HepG2 (cell line): Measurements from ENCODE around the gene PANK3. TPM values are rescaled to one million over a fixed set of nuclear protein-coding genes. Genes with fewer than 3 reads are reported as not detected.
A peak's percentile ranks its signal among the peaks of the same experiment; 100 is the strongest.

Source experiments
- NRL ChIP-seq: sonication (generic); formaldehyde crosslinking; IDR thresholded peaks from 2 replicates; pipeline ENCODE4 v1.5.0; 2020; ENCODE audit warnings: missing genetic modification reagents, mild to moderate bottlenecking, moderate library complexity, borderline replicate concordance
- RAD21 ChIP-seq: fragments of 450-650 bp; formaldehyde crosslinking; IDR thresholded peaks from 2 replicates; pipeline ENCODE4 v1.5.0; 2020; ENCODE audit warnings: mild to moderate bottlenecking
- ZBTB7A ChIP-seq: sonication (generic); formaldehyde crosslinking; IDR thresholded peaks from 2 replicates; pipeline ENCODE4 v1.8.0; 2022; ENCODE audit warnings: mild to moderate bottlenecking, missing genetic modification reagents
- ZFX ChIP-seq: sonication (generic); formaldehyde crosslinking; IDR thresholded peaks from 2 replicates; pipeline ENCODE4 v1.4.0; 2020; ENCODE audit warnings: mild to moderate bottlenecking, low read depth, missing genetic modification reagents, moderate library complexity
- ZNF235 ChIP-seq: sonication (generic); formaldehyde crosslinking; IDR thresholded peaks from 2 replicates; pipeline ENCODE4 v1.8.1; 2023; ENCODE audit warnings: mild to moderate bottlenecking, missing genetic modification reagents, borderline replicate concordance
- ZNF251 ChIP-seq: sonication (generic); formaldehyde crosslinking; IDR thresholded peaks from 2 replicates; pipeline ENCODE4 v1.9.0; 2021; ENCODE audit warnings: mild to moderate bottlenecking, missing genetic modification reagents
- ZNF33B ChIP-seq: sonication (generic); formaldehyde crosslinking; IDR thresholded peaks from 2 replicates; pipeline ENCODE4 v1.5.1; 2020; ENCODE audit warnings: mild to moderate bottlenecking, missing genetic modification reagents
- ZNF431 ChIP-seq: sonication (generic); formaldehyde crosslinking; IDR thresholded peaks from 2 replicates; pipeline ENCODE4 v1.9.0; 2022; ENCODE audit warnings: missing genetic modification reagents, low read depth, mild to moderate bottlenecking, borderline replicate concordance
- ZNF446 ChIP-seq: sonication (generic); formaldehyde crosslinking; IDR thresholded peaks from 2 replicates; pipeline ENCODE4 v1.5.0; 2020; ENCODE audit warnings: mild to moderate bottlenecking, missing genetic modification reagents
- ZNF772 ChIP-seq: sonication (generic); formaldehyde crosslinking; IDR thresholded peaks from 2 replicates; pipeline ENCODE4 v1.5.0; 2020; ENCODE audit warnings: mild to moderate bottlenecking, missing genetic modification reagents
- polyA plus RNA-seq, 8 experiments: library from polyadenylated mRNA; depleted of rRNA in 3 of 8; stranded (reverse) in 7 of 8; unstranded in 1 of 8; fragments of >200 nt; fragmentation: Illumina TruSeq in 4 of 8; extraction: Trizol in 4 of 8; gene quantifications; 2 replicates each; pipeline versions ENCODE4 v1.2.1 to v1.2.3, GENCODE V29; 2011 to 2016; ENCODE audit warnings: low read depth in 4 of 8, missing spikeins in 1 of 8, mixed read lengths in 1 of 8; ENCODE audit not compliant: insufficient read depth in 1 of 8
- total RNA-seq, 5 experiments: library from RNA; depleted of rRNA; stranded (reverse); fragments of >200 nt; fragmentation: Illumina TruSeq; extraction: Trizol; gene quantifications; 2 replicates each; pipeline ENCODE4 v1.2.3, GENCODE V29; 2016; ENCODE audit warnings: low read depth in 1 of 5
- TF ChIP-seq, protein P1 (sequence below): sonication (generic); formaldehyde crosslinking; IDR thresholded peaks from 2 replicates; pipeline ENCODE4 v1.4.0; 2020; ENCODE audit warnings: missing genetic modification reagents
- TF ChIP-seq, protein P2 (sequence below): sonication (generic); formaldehyde crosslinking; IDR thresholded peaks from 2 replicates; pipeline ENCODE4 v1.9.0; 2021; ENCODE audit warnings: missing genetic modification reagents, borderline replicate concordance
- TF ChIP-seq, protein P3 (sequence below): sonication (generic); formaldehyde crosslinking; IDR thresholded peaks from 2 replicates; pipeline ENCODE4 v1.5.0; 2020; ENCODE audit warnings: missing genetic modification reagents
- TF ChIP-seq, protein P4 (sequence below): sonication (generic); formaldehyde crosslinking; IDR thresholded peaks from 2 replicates; pipeline ENCODE4 v1.4.0; 2020; ENCODE audit warnings: mild to moderate bottlenecking, missing genetic modification reagents

PANK3 gene
- total and polyA plus RNA-seq, 2 of the 13 experiments (the other 11 are each of a cell fraction or from before 2014, with no cell fraction given): 26.9 to 69.5 TPM

DNA sequence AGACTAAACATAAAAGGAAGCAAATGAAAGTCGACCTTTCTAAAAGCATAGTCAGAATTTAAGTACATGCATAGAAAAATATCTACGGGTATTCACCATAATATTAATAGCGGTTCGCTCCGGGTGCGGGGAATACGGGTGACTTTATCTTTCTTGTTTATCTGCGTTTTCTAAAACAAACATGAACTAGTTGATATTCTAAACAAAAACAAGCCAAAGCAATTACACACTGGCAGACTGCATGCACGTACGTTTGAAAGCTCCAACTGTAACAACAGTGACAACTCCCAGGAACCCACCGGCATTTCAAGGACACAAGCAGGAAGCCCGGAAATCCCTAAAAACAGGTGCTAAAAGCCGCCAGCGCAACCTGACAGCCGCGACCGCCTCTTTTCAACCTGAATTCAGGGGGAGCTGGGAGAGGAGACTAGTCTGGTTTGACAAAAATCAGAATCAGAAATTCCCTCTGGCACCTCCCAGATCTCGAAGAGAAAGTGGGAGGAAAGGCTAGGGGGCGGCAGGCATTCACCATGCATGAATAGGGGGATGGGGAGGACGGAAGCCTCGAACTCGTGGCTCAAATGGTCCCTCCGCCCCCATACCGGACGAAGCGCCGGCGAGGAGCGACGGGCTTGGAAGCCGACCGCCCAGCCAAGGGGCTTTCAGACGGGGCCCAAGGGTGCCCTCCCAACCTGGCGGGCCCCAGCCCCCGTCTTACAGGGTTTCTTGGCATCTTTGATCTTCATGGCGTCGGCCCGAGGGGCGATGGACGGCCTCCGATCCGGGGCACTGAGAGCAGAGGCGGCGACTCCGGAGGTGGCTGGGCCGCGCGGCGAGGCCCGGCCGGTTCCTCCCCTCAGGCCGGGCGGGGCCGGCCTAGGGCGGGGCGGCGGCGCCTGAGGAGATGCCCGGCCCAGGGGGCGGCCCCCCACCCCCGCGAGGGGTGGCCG, at the start of gene PANK3 (continued):
- TF ChIP-seq ZFX (CRISPR knock-in tag): peak; percentile 79
- TF ChIP-seq ZNF446 (CRISPR knock-in tag): 0 out of 2 replicates have a peak, but pooled peaks have one; percentile 35
- TF ChIP-seq ZBTB7A (CRISPR knock-in tag): no peak
- TF ChIP-seq ZNF235: 0 out of 2 replicates have a peak, but pooled peaks have one; percentile 55
- TF ChIP-seq NRL (CRISPR knock-in tag): peak; percentile 67; the same call in 1 of the 2 replicates
- TF ChIP-seq, protein P1, sequence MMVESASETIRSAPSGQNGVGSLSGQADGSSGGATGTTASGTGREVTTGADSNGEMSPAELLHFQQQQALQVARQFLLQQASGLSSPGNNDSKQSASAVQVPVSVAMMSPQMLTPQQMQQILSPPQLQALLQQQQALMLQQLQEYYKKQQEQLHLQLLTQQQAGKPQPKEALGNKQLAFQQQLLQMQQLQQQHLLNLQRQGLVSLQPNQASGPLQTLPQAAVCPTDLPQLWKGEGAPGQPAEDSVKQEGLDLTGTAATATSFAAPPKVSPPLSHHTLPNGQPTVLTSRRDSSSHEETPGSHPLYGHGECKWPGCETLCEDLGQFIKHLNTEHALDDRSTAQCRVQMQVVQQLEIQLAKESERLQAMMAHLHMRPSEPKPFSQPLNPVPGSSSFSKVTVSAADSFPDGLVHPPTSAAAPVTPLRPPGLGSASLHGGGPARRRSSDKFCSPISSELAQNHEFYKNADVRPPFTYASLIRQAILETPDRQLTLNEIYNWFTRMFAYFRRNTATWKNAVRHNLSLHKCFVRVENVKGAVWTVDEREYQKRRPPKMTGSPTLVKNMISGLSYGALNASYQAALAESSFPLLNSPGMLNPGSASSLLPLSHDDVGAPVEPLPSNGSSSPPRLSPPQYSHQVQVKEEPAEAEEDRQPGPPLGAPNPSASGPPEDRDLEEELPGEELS (CRISPR knock-in tag): peak; percentile 9; the same call in 1 of the 2 replicates
- TF ChIP-seq, protein P2, sequence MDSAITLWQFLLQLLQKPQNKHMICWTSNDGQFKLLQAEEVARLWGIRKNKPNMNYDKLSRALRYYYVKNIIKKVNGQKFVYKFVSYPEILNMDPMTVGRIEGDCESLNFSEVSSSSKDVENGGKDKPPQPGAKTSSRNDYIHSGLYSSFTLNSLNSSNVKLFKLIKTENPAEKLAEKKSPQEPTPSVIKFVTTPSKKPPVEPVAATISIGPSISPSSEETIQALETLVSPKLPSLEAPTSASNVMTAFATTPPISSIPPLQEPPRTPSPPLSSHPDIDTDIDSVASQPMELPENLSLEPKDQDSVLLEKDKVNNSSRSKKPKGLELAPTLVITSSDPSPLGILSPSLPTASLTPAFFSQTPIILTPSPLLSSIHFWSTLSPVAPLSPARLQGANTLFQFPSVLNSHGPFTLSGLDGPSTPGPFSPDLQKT (CRISPR knock-in tag): 0 out of 2 replicates have a peak, but pooled peaks have one; percentile 16
- TF ChIP-seq, protein P3, sequence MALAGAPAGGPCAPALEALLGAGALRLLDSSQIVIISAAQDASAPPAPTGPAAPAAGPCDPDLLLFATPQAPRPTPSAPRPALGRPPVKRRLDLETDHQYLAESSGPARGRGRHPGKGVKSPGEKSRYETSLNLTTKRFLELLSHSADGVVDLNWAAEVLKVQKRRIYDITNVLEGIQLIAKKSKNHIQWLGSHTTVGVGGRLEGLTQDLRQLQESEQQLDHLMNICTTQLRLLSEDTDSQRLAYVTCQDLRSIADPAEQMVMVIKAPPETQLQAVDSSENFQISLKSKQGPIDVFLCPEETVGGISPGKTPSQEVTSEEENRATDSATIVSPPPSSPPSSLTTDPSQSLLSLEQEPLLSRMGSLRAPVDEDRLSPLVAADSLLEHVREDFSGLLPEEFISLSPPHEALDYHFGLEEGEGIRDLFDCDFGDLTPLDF (CRISPR knock-in tag): peak; percentile 41
- TF ChIP-seq, protein P4, sequence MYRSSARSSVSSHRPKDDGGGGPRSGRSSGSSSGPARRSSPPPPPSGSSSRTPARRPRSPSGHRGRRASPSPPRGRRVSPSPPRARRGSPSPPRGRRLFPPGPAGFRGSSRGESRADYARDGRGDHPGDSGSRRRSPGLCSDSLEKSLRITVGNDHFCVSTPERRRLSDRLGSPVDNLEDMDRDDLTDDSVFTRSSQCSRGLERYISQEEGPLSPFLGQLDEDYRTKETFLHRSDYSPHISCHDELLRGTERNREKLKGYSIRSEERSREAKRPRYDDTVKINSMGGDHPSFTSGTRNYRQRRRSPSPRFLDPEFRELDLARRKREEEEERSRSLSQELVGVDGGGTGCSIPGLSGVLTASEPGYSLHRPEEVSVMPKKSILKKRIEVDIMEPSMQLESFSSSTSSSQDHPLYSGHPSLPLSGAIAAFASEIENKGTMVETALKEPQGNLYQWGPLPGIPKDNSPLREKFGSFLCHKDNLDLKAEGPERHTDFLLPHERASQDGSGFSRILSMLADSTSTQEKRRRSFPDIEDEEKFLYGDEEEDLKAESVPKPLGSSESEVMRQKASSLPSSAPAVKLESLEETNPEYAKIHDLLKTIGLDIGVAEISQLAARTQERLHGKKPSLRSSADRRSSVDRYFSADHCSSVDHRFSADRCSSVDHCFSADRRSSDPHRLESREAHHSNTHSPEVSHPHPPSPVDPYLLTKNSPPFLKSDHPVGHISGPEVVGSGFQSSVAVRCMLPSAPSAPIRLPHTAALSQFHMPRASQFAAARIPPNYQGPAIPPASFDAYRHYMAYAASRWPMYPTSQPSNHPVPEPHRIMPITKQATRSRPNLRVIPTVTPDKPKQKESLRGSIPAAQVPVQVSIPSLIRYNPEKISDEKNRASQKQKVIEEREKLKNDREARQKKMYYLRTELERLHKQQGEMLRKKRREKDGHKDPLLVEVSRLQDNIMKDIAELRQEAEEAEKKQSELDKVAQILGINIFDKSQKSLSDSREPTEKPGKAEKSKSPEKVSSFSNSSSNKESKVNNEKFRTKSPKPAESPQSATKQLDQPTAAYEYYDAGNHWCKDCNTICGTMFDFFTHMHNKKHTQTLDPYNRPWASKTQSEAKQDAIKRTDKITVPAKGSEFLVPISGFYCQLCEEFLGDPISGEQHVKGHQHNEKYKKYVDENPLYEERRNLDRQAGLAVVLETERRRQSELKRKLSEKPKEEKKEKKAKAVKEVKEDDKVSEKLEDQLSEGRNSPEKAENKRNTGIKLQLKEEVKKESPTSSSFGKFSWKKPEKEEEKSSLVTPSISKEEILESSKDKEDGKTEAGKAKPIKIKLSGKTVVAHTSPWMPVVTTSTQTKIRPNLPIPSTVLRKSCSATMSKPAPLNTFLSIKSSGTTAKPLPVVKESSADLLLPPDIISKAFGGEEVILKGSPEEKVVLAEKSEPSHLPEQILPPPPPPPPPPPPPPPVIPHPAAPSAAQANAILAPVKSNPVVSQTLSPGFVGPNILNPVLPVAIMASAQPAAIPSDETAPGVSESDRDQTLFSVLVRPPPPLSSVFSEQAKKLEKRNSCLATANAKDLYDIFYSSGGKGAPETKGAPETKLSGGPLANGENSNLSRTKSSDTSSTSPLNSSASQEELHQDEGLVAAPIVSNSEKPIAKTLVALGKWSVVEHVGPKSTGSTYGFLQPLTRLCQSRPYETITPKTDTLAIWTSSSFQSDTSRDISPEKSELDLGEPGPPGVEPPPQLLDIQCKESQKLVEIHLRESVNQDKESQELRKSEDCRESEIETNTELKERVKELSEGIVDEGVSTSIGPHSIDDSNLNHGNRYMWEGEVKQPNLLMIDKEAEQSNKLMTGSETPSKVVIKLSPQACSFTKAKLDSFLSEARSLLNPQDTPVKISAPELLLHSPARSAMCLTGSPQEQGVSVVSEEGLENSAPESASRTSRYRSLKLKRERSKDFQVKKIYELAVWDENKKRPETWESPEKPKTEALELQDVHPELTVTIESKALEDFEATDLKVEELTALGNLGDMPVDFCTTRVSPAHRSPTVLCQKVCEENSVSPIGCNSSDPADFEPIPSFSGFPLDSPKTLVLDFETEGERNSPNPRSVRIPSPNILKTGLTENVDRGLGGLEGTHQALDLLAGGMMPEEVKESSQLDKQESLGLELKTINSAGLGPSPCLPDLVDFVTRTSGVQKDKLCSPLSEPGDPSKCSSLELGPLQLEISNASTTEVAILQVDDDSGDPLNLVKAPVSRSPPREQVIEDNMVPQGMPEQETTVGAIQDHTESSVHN (CRISPR knock-in tag): 0 out of 2 replicates have a peak, but pooled peaks have one; percentile 45
- peak; percentile 18; the same call in 1 of the 2 replicates for TF ChIP-seq RAD21 (CRISPR knock-in tag)
- TF ChIP-seq ZNF431: 0 out of 2 replicates have a peak, but pooled peaks have one; percentile 25
- TF ChIP-seq ZNF33B (CRISPR knock-in tag): 0 out of 2 replicates have a peak, but pooled peaks have one; percentile 17
- TF ChIP-seq ZNF251 (CRISPR knock-in tag): 0 out of 2 replicates have a peak, but pooled peaks have one; percentile 5
- TF ChIP-seq ZNF772 (CRISPR knock-in tag): 0 out of 2 replicates have a peak, but pooled peaks have one; percentile 17
